Activated T-cell treated with anti-CD3 and anti-CD28 coated beads, Interleukin-2, amount 50 U/mL, for 1 hour (primary cell): Measurements from ENCODE around the gene MPL.

Experiments
- DNase-seq: peaks from one replicate; pipeline ENCODE4 v3.0.0-alpha.2; 2020

The MPL gene

DNA sequence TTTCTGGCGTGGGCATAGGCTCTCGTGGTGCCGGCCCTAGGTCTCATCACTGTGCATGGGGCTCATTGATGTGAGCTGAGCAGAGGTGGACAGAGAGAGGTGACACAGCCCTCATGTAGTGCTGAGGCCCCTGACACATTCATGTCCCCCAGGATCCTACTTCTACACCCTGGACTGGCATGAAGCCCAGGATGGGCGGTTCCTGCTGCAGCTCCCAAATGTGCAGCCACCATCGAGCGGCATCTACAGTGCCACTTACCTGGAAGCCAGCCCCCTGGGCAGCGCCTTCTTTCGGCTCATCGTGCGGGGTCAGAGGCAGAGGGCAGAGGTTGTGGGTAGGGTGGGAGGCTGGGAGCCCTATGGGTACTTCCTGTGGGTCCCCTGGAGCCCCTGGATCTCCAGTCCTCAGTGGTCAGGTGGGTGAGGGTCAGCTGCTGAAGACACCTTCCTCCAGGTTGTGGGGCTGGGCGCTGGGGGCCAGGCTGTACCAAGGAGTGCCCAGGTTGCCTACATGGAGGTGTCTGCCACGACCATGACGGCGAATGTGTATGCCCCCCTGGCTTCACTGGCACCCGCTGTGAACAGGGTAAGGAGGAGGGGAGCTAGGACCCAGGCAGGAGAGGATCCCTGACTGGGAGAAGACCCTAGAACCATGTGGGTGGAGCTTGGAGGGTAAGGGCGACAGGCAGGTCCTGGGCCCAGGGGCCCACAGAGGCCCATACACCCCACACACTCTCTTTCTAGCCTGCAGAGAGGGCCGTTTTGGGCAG is 30.7 kb upstream of the MPL start:
- DNase-seq: no peak

DNA sequence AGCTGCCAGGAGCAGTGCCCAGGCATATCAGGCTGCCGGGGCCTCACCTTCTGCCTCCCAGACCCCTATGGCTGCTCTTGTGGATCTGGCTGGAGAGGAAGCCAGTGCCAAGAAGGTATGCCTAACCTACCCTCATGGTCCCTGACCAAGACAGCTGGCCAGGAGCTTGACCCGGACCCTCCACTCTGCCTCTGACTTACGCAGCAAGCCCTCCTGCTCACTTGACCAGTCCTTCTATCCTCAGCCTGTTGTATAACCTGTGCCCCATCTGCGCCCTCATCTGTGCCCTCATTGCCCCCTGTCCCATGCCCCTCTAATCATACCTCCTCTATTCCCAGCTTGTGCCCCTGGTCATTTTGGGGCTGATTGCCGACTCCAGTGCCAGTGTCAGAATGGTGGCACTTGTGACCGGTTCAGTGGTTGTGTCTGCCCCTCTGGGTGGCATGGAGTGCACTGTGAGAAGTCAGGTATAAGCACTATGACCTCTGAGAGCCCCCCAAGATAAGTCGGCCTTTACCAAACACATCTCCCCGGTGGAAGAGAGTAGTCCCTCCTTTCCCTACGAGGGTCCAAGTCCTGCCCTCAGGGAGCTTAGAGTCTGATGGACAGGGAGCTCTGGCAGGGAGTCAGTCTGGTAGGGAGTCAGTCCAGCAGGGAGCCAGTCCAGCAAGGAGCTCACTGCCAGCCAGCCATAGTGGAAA is 30.0 kb upstream of the MPL start:
- DNase-seq: no peak

GRCh38 chr1:43308635-43309404 is 28.8 kb upstream of the MPL start:
- DNase-seq: no peak

- no peak for DNase-seq
Measured at GRCh38 chr1:43309405-43310025, 28.1 kb upstream of the MPL start.

DNA sequence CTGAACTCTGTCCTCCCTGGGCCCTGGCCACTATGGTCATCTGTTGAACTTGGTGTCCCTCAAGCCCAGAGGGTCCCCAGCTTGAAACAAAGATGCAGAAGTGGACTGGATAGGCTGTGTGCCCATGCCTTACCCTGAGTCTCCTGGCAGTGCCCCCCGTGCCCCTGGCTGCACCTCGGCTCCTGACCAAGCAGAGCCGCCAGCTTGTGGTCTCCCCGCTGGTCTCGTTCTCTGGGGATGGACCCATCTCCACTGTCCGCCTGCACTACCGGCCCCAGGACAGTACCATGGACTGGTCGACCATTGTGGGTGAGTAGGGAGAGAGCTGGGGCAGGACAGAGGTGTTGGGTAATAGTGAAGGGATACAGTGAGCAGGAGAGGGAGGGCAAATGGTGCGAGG is 26.1 kb upstream of the MPL start:
- DNase-seq: no peak

GRCh38 chr1:43312212-43312623 is 25.4 kb upstream of the MPL start:
- no peak for DNase-seq

- no peak for DNase-seq
Measured at GRCh38 chr1:43312663-43313515, 24.7 kb upstream of the MPL start.

- no peak for DNase-seq
Measured at GRCh38 chr1:43313771-43314170, 23.8 kb upstream of the MPL start.

DNA sequence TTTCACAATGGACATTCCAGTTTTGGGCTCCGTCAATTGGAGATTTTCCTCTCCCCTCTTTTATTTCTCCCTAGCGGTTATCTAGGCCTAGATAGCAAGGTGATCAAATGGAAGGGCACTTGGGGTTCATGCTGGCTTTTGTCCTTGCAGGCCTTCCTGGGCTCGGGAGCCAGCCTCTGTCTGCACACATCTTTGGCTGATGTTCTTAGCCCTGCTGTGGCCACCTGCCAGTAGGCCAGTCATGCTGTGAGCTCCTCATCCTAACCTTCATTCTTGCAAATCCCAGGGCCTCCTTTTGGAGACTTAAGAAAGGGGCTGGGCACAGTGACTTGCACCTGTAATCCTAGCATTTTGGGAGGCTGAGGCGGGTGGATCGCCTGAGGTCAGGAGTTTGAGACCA is 23.4 kb upstream of the MPL start:
- no peak for DNase-seq

GRCh38 chr1:43315481-43315880 is 22.1 kb upstream of the MPL start:
- no peak for DNase-seq

- no peak for DNase-seq
Measured at GRCh38 chr1:43315963-43316737, 21.5 kb upstream of the MPL start.

DNA sequence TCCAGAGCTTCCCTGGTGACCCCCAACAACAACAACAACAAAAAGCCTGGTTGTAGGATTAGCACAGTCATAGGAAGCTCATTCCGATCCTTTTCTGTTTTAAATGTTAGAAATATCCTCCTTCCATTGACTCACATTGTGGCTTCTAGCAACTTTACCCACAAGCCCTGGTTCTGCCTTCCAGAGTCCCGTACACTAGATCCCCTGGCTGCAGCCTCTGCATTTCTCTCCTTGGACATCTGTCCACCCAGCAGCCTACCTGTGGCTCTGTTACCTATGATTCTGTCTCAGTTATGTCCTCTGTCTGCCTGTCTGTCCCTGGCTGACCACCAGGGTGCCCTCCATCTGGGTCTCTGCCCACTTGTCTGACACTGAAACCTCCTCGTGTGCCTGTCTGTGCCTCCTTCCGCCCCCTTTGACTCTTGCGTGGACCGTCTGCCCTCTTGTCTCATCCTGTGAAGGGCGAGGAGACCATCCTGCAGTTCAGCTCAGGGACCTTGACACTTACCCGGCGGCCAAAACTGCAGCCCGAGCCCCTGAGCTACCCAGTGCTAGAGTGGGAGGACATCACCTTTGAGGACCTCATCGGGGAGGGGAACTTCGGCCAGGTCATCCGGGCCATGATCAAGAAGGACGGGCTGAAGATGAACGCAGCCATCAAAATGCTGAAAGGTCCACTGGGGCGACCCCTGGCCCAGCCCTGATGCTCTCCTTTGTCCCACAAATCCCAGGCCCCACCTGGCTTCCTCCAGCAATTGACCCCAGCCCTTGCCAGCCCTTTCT is 20.7 kb upstream of the MPL start:
- DNase-seq: no peak

- DNase-seq: no peak
Measured at GRCh38 chr1:43317817-43318471, 19.7 kb upstream of the MPL start.

GRCh38 chr1:43318831-43319230 is 18.8 kb upstream of the MPL start:
- DNase-seq: no peak

DNA sequence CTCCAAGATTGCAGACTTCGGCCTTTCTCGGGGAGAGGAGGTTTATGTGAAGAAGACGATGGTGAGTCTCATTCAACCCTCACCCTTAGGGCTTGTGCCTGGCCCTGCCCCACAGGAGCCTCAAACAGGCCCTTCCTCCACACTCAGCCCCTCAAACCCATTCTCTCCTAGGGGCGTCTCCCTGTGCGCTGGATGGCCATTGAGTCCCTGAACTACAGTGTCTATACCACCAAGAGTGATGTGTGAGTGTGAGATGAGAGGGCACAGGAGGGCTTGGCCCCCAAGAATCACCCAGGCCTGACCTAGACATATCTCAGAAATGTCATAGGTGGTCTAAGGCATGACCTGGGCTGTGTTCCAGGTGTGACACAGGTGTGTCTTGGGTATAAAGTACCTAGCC is 18.3 kb upstream of the MPL start:
- no peak for DNase-seq

DNA sequence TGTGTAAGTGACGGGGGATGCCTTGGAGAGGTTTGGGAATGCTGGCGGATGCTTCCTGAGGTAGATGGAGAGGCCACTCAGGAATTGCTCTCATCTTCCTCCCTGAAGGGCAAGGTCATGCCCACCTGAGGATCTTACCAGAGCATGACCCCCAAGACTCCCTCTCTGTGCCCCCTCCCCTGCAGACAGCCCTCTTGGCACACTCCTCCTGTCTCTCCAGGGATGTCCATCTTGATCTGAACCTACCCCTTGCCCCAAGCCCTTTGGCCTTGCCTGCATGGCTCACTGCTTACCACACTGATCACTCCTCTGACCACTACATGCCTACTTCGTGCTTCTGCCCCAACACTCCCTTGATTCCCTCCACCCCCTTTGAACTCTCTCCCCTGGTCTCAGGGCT is 17.9 kb upstream of the MPL start:
- DNase-seq: no peak

DNA sequence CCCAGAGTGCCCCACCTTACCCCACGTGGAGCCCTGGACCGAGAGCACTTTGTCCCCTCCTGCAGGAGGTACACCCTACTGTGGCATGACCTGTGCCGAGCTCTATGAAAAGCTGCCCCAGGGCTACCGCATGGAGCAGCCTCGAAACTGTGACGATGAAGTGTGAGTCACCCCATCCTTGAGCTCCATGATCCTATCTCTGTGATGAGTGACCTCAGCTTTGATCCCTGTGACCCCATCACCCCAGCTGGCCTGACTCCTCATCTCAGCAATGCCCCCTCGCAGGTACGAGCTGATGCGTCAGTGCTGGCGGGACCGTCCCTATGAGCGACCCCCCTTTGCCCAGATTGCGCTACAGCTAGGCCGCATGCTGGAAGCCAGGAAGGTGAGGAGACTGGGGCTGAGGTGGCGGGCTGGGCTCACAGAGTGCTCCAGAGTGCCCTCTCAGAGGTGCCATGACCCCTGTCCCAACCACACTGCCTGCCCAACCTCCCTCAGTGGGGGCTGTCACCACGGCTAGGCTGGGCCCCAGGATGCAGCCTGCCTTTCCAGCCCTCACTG is 16.2 kb upstream of the MPL start:
- DNase-seq: no peak

- no peak for DNase-seq
Measured at GRCh38 chr1:43322506-43322905, 15.1 kb upstream of the MPL start.

GRCh38 chr1:43324810-43325209 is 12.8 kb upstream of the MPL start:
- no peak for DNase-seq

GRCh38 chr1:43325381-43325780 is 12.2 kb upstream of the MPL start:
- DNase-seq: no peak
